ENCODE data around the gene SLC35F3.

The SLC35F3 gene

DNA sequence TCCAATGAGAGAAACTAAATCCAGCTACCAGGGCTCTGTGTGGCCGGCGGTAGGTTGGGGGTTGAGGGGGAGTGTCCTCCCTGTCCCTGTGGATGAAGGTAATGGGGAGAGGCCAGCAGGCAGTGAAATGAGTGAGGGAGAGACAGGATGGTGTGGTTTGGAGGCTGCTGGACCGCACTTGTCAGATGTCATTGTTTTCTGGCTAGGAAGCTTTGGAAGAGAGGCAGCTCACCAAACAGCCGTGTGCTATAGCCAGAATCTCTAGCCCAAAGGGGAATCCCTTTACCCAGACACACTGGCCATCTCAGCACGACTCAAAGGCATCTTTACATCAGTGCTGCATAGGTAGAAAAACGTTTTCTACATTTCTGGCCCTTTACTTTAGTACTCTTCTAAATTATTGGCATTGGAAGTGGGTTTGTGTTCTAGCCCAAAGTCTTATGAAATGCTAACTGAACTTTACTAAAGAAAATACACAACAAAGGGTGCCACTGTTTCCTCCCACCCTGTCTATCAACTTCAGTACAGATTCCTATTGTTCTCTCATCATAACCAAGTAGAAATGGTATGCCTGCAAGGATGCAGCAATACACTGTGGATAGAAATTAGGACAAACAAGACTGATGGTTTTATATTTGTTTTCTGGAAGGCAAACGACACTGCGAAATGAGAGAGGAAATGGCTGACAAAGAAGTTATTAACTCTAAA, 372.8 kb downstream of the SLC35F3 start:
- H3K9me3 ChIP-seq (ENCODE audit: control insufficient read depth in 1 of 2, low read length in 2 of 2), result no peaks in the 10 kb centered on the region
- no peaks in the 10 kb centered on the region for H3K4me1 ChIP-seq (ENCODE audit: control insufficient read depth in 1 of 2, insufficient read depth in 2 of 2, low read length in 2 of 2)
- H3K27ac ChIP-seq (ENCODE audit: low read length), result no peak overlapping the region
- no peak overlapping the region for H3K4me3 ChIP-seq (ENCODE audit: low read depth in 1 of 2, low read length in 2 of 2)
- no peaks in the 10 kb centered on the region for H3K36me3 ChIP-seq (ENCODE audit: control insufficient read depth in 1 of 2, insufficient read depth in 2 of 2, low read length in 2 of 2)
- H3K27me3 ChIP-seq (ENCODE audit: low read depth, low read length), result no peaks in the 10 kb centered on the region

DNA sequence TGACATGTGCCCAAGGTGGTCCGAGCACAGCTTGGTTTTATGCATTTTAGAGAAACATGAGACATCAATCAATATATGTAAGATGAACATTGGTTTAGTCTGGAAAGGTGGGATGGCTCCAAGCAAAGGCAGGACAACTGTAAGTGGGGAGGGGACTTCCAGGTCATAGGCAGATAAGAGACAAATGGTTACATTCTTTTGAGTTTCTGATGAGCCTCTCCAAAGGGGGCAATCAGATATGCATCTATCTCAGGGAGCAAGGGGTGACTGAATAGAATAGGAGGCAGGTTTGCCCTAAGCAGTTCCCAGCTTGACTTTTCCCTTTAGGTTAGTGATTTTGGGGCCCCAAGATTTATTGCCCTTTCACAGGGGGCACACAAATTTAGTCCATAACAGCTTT, 374.5 kb downstream of the SLC35F3 start:
- Histone ChIP-seq H3K27me3 (ENCODE audit: low read depth, low read length) (no peaks in the 10 kb centered on the region), H3K36me3 (ENCODE audit: control insufficient read depth in 1 of 2, insufficient read depth in 2 of 2, low read length in 2 of 2) (no peaks in the 10 kb centered on the region), H3K4me1 (ENCODE audit: control insufficient read depth in 1 of 2, insufficient read depth in 2 of 2, low read length in 2 of 2) (no peaks in the 10 kb centered on the region), H3K27ac (ENCODE audit: low read length) (no peak overlapping the region), H3K4me3 (ENCODE audit: low read depth in 1 of 2, low read length in 2 of 2) (no peak overlapping the region), H3K9me3 (ENCODE audit: control insufficient read depth in 1 of 2, low read length in 2 of 2) (no peaks in the 10 kb centered on the region)

DNA sequence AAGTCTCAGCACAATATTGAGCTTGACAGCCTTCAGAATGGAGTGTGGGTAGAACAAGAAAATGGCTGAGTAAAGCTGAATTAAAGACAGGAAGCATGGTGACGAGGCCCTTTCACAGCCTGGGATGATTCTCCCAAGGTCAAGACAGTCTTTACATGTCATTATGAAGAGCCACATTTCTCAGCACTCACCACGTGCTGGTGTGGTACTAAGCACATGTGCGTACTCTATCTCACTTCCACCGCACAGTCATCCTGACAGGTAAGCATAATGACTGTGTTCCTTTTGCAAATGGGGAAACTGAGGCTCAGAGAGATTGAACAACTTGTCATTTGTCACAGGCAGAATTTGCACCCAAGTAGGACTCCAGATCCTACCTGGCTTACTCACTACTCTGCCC, 376.0 kb downstream of the SLC35F3 start:
- Histone ChIP-seq H3K27ac (ENCODE audit: low read length) (no peak overlapping the region), H3K4me1 (ENCODE audit: control insufficient read depth in 1 of 2, insufficient read depth in 2 of 2, low read length in 2 of 2) (no peaks in the 10 kb centered on the region), H3K36me3 (ENCODE audit: control insufficient read depth in 1 of 2, insufficient read depth in 2 of 2, low read length in 2 of 2) (no peaks in the 10 kb centered on the region), H3K9me3 (ENCODE audit: control insufficient read depth in 1 of 2, low read length in 2 of 2) (no peaks in the 10 kb centered on the region), H3K27me3 (ENCODE audit: low read depth, low read length) (no peaks in the 10 kb centered on the region), H3K4me3 (ENCODE audit: low read depth in 1 of 2, low read length in 2 of 2) (no peak overlapping the region)

DNA sequence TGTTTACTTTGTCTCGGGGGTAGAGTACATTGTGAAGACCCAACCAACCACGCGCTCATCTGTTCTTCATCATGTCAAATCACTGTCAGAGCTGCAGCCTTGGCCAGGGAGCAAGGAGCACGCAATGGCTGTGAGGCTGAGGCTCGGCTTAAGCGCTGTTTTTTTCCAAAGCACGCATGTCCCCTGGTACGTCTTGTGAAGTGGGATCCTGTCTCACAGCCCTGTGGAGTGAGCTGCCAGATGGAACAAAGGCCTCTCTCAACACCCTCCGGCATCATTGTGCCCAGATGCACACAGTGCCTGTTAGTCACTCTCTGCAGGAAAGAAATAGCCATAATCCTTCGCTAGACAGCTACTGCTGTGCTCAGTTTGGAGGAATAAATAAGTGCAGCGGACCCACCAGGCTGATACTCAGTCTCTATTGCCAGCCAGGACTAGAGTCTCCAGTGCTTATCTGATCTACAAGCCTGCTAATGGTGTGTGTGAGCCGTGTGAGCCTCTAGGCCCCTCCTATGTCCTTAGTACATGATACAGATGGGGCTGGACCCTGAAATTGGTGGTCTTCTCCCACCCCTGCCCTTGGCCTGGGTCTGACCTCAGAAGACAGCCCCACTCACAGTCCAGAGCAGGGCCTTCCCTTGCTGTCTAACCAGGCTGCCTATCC, 377.5 kb downstream of the SLC35F3 start:
- no peaks in the 10 kb centered on the region for H3K36me3 ChIP-seq (ENCODE audit: control insufficient read depth in 1 of 2, insufficient read depth in 2 of 2, low read length in 2 of 2)
- H3K9me3 ChIP-seq (ENCODE audit: control insufficient read depth in 1 of 2, low read length in 2 of 2), result no peaks in the 10 kb centered on the region
- no peak overlapping the region for H3K4me3 ChIP-seq (ENCODE audit: low read depth in 1 of 2, low read length in 2 of 2)
- H3K27me3 ChIP-seq (ENCODE audit: low read depth, low read length), result no peaks in the 10 kb centered on the region
- H3K4me1 ChIP-seq (ENCODE audit: control insufficient read depth in 1 of 2, insufficient read depth in 2 of 2, low read length in 2 of 2), result no peaks in the 10 kb centered on the region
- no peak overlapping the region for H3K27ac ChIP-seq (ENCODE audit: low read length)

DNA sequence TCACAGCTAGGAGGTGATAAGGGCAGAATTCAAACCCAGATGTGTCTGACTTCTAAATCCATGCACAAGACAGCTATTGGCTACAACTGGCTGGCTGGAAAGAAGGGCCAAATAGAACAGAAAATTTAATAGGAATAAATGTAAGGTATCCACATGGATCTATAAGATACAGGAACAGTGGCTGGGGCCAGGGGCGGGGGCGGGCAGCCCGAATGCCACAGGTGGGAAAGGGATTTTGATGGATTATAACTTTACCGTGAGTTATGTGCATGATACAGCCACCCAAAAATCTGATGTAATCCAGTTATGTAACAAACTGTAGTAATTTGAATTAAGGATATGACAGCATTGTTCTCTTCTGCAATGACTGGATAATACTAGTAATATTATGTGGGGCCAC, 381.7 kb downstream of the SLC35F3 start:
- no peak overlapping the region for H3K27ac ChIP-seq (ENCODE audit: low read length)
- no peaks in the 10 kb centered on the region for H3K4me1 ChIP-seq (ENCODE audit: control insufficient read depth in 1 of 2, insufficient read depth in 2 of 2, low read length in 2 of 2)
- H3K27me3 ChIP-seq (ENCODE audit: low read depth, low read length), result no peaks in the 10 kb centered on the region
- H3K4me3 ChIP-seq (ENCODE audit: low read depth in 1 of 2, low read length in 2 of 2), result no peak overlapping the region
- no peaks in the 10 kb centered on the region for H3K36me3 ChIP-seq (ENCODE audit: control insufficient read depth in 1 of 2, insufficient read depth in 2 of 2, low read length in 2 of 2)
- H3K9me3 ChIP-seq (ENCODE audit: control insufficient read depth in 1 of 2, low read length in 2 of 2), result peaks cover 0 to 12% of the 10 kb centered on the region in 2 donors

DNA sequence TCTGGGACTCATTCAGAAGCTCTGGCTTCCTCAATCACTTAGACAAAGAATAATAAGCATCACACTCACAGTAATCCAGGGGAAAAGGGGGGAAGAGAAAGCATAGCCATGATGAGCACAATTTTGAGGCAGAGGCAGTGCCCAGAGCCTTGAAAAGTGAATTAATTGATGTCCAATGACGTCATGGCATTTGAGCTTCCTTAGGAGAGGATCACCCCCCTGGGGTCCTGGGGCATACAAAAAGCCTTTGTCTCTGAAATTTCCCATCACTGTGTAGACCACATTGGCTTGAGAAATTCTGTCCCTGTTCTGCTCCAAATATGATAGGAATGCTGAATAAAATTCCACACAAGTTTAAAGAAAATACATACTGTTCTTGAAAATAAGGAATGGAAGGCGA, 384.5 kb downstream of the SLC35F3 start:
- H3K4me3 ChIP-seq (ENCODE audit: low read depth in 1 of 2, low read length in 2 of 2), result no peak overlapping the region
- H3K27ac ChIP-seq (ENCODE audit: low read length), result no peak overlapping the region
- H3K4me1 ChIP-seq (ENCODE audit: control insufficient read depth in 1 of 2, insufficient read depth in 2 of 2, low read length in 2 of 2), result no peaks in the 10 kb centered on the region
- H3K27me3 ChIP-seq (ENCODE audit: low read depth, low read length), result no peaks in the 10 kb centered on the region
- H3K36me3 ChIP-seq (ENCODE audit: control insufficient read depth in 1 of 2, insufficient read depth in 2 of 2, low read length in 2 of 2), result no peaks in the 10 kb centered on the region
- H3K9me3 ChIP-seq (ENCODE audit: control insufficient read depth in 1 of 2, low read length in 2 of 2), result peaks cover 0 to 12% of the 10 kb centered on the region in 2 donors

DNA sequence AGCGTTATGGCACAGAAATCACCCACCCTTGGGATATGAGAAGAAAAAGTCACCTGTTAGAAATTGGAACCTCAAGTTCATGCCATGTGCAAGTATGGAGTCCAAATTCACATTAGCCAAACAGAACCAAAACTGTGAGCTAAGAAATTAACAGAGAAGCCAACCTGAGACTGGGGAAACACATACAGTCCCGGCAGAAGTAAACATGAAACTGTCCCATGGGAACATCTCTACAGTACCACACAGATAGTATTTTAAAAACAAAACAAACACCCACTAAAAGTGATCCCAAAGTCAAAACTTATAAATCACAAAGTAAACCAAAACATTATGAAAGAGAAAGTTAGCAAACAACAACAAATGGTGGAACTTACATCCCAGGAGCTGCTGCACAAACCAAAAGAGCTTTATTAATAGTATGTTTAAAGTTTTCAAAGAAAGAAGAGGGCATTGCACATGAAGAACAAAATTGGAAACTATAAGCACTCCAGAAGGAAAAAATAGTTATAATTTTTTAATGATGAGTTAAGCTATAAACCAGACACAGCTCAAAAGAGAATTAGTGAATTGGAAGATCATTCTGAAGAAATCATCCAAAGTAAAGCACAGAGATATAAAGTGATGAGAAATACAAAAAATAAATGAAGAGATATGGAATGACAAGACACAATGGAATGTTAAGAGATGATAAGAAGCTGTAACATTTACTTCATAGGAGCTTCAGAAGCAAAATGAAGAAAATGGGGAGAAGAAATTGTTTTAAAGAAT, 385.2 kb downstream of the SLC35F3 start:
- H3K36me3 ChIP-seq (ENCODE audit: control insufficient read depth in 1 of 2, insufficient read depth in 2 of 2, low read length in 2 of 2), result no peaks in the 10 kb centered on the region
- H3K4me3 ChIP-seq (ENCODE audit: low read depth in 1 of 2, low read length in 2 of 2), result no peak overlapping the region
- H3K27me3 ChIP-seq (ENCODE audit: low read depth, low read length), result no peaks in the 10 kb centered on the region
- H3K27ac ChIP-seq (ENCODE audit: low read length), result no peak overlapping the region
- H3K4me1 ChIP-seq (ENCODE audit: control insufficient read depth in 1 of 2, insufficient read depth in 2 of 2, low read length in 2 of 2), result no peaks in the 10 kb centered on the region
- peaks cover 0 to 12% of the 10 kb centered on the region in 2 donors for H3K9me3 ChIP-seq (ENCODE audit: control insufficient read depth in 1 of 2, low read length in 2 of 2)

DNA sequence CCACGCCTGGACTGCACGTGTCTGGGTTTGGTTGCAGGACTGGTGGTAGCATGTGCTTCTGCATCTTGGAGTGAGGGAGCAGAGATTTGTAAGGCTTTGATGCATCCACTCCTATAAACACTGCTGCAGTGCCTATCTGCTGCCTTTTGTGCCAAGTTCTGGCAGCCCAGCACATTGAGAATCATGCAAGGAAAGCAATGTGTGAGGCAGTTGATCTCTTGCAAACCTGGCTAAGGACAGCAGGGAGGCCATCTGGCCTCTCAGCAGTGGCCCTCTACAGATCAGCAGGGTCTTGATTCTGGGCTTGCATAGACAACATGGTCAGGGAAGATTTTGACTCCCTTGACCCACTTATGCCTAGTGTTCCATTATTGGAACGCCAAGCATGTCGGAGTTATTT, 387.5 kb downstream of the SLC35F3 start:
- Histone ChIP-seq H3K4me1 (ENCODE audit: control insufficient read depth in 1 of 2, insufficient read depth in 2 of 2, low read length in 2 of 2) (no peaks in the 10 kb centered on the region), H3K4me3 (ENCODE audit: low read depth in 1 of 2, low read length in 2 of 2) (no peak overlapping the region), H3K27ac (ENCODE audit: low read length) (no peak overlapping the region), H3K27me3 (ENCODE audit: low read depth, low read length) (peaks cover 3% of the 10 kb centered on the region), H3K36me3 (ENCODE audit: control insufficient read depth in 1 of 2, insufficient read depth in 2 of 2, low read length in 2 of 2) (no peaks in the 10 kb centered on the region), H3K9me3 (ENCODE audit: control insufficient read depth in 1 of 2, low read length in 2 of 2) (peaks cover 0 to 12% of the 10 kb centered on the region in 2 donors)

DNA sequence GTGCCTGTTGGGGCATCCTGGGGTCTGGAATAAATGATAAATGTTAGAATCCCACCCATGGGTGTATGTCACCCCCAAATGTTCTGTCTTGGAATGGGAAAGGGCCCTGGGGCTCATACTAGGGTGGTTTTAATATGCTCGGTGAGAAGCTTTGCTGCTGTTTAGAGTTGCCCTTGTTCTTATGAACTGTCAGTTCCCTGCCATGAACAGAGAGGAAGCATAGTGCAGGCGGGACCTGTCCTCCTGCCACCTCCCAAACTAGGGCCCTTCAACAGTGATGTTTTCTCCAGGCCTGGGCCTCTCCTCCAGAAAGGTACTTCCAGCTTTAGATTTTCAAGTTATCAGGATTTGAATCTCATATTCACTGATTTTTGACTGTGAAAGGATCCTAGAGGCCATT, 388.1 kb downstream of the SLC35F3 start:
- no peaks in the 10 kb centered on the region for H3K4me1 ChIP-seq (ENCODE audit: control insufficient read depth in 1 of 2, insufficient read depth in 2 of 2, low read length in 2 of 2)
- peaks cover 0 to 12% of the 10 kb centered on the region in 2 donors for H3K9me3 ChIP-seq (ENCODE audit: control insufficient read depth in 1 of 2, low read length in 2 of 2)
- no peaks in the 10 kb centered on the region for H3K36me3 ChIP-seq (ENCODE audit: control insufficient read depth in 1 of 2, insufficient read depth in 2 of 2, low read length in 2 of 2)
- no peak overlapping the region for H3K27ac ChIP-seq (ENCODE audit: low read length)
- H3K4me3 ChIP-seq (ENCODE audit: low read depth in 1 of 2, low read length in 2 of 2), result no peak overlapping the region
- peaks cover 3% of the 10 kb centered on the region for H3K27me3 ChIP-seq (ENCODE audit: low read depth, low read length)

DNA sequence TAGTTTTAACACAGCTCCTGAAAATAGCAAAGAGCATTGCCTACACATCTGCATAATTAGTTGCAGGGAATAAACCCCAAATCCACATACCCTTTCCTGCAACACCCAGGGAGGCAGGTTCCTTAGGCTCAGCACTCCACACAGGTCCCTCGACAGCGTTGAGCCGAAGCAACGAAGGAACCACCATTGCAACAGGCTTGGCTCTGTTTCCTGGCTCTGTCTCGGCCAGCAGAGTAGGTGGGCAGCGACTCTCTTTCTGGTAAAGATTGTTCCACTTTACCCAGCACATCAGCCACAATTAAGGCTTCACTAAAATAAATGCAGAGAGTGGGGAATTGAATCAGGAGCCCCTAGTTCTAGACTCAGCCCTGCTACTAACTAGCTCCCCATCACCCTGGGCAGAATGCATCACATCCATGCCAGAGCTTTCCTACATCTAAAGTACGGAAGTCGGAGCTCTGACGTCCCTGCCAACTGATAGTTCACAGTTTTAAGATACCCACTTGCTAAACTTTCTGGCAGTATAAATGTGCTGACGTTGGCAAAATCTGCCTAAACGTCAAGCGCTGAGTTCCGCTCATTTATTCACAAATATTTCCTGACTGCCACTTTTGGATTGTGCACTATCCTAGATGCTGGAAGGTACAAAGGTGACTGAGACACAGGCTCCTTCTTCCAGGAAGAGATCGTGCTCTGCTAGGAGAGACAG, 389.8 kb downstream of the SLC35F3 start:
- Histone ChIP-seq H3K4me1 (ENCODE audit: control insufficient read depth in 1 of 2, insufficient read depth in 2 of 2, low read length in 2 of 2) (no peaks in the 10 kb centered on the region), H3K4me3 (ENCODE audit: low read depth in 1 of 2, low read length in 2 of 2) (no peak overlapping the region), H3K36me3 (ENCODE audit: control insufficient read depth in 1 of 2, insufficient read depth in 2 of 2, low read length in 2 of 2) (no peaks in the 10 kb centered on the region), H3K27me3 (ENCODE audit: low read depth, low read length) (peaks cover 3% of the 10 kb centered on the region), H3K9me3 (ENCODE audit: control insufficient read depth in 1 of 2, low read length in 2 of 2) (peaks cover 0 to 11% of the 10 kb centered on the region in 2 donors), H3K27ac (ENCODE audit: low read length) (no peak overlapping the region)

DNA sequence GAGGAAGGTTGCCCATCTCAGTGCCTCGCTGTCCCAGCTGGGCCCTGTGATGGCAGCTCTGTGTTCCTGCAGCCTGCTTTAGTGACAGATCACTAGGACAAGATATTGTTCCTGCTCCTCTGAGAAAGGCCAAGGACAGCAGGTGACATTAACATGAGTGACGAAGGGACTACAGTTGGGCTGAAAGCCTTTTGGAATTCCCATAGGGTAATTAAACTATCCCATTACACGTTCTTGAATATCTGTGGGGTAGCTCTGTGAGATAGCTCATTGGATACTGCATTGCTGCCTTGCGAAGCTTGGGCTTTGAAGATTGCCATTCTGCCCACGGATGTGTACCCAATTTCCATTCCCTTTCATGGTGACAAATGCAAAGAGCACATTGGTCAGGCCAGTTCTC, 390.6 kb downstream of the SLC35F3 start:
- no peak overlapping the region for H3K4me3 ChIP-seq (ENCODE audit: low read depth in 1 of 2, low read length in 2 of 2)
- no peaks in the 10 kb centered on the region for H3K36me3 ChIP-seq (ENCODE audit: control insufficient read depth in 1 of 2, insufficient read depth in 2 of 2, low read length in 2 of 2)
- H3K4me1 ChIP-seq (ENCODE audit: control insufficient read depth in 1 of 2, insufficient read depth in 2 of 2, low read length in 2 of 2), result no peaks in the 10 kb centered on the region
- H3K27me3 ChIP-seq (ENCODE audit: low read depth, low read length), result peaks cover 3% of the 10 kb centered on the region
- no peak overlapping the region for H3K27ac ChIP-seq (ENCODE audit: low read length)
- H3K9me3 ChIP-seq (ENCODE audit: control insufficient read depth in 1 of 2, low read length in 2 of 2), result peaks cover 0 to 3% of the 10 kb centered on the region in 2 donors
